ENCODE results near the gene ACER3.
A peak's percentile ranks its signal among the peaks of the same experiment; 100 is the strongest.
"Not testable (repeated sequence)": the region's sequence is repeated elsewhere in the genome, so short reads cannot be mapped to it uniquely, and the experiment has no call there.

ACER3 gene

GRCh38 chr11:76872959-76873827 is 12.5 kb downstream of the ACER3 start:
- no peak for DNase-seq (ENCODE audit: low read depth)

DNA sequence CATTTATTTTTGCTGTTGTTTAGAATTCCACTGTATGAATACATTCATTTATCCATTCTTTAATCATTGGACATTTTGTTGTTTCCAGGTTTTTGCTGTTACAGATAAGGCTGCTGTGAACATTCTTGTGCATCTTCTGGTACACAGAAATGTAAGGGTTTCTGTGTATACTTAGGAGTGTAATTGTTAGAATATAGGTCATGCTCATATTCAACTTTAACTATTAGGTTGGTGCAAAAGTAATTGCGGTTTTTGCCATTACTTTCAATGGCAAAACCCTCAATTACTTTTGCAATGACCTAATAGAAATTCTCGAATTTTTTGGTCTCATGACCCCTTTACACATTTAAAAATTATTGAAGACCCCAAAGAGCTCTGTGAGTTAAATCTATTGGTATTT is 17.3 kb downstream of the ACER3 start:
- DNase-seq (ENCODE audit: low read depth), result no peak

GRCh38 chr11:76880314-76880713 is 19.6 kb downstream of the ACER3 start:
- no peak for DNase-seq (ENCODE audit: low read depth)

- DNase-seq (ENCODE audit: low read depth), result no peak
Observed at GRCh38 chr11:76880956-76881355, 20.2 kb downstream of the ACER3 start.

- peak; percentile 82 for DNase-seq (ENCODE audit: low read depth)
Observed at GRCh38 chr11:76885390-76886097, 24.8 kb downstream of the ACER3 start.

DNA sequence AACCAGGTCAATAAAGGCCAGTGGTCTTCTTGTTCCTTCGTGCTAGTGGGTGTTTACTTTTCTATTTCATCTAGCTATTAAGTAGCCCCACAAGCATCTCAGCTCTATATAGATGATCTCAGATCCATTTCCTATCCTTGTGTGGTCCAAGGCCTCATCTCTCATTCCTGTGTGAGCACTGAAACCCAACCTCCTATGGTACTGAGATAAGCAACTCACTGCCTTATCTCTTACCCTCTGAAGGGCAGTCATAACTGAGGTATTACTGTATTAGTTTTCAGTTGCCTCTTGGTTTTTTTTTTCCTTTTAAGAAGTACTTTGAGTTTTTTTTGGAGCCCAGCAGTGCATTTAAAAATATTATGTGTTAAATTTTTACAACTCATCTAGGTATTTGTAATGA is 28.3 kb downstream of the ACER3 start:
- no peak for DNase-seq (ENCODE audit: low read depth)

DNA sequence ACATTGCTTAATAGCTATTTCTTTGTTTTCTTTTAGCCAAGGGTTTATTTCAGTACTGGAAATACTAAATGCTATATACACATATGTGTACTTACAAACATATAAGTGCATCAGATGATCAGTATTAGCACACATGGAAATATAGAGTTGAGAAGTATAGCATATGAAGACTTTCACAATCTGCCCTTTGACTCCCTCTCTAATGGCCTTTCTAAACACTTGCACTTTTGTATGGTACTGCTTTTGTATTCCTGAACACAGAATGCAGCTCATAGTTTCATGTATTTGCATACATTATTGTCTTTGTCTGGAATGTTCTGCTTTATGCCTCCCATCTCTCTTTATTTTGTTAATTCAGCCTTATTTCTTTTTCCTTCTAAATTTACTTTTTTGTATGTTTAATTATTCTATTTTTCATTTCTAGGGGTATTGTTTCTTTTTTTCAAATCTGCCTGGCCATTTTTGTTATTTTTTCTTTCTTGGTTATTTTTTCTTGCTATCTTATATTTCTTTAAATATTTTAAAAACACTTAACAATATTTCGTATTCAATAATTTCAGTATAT is 28.8 kb downstream of the ACER3 start:
- no peak for DNase-seq (ENCODE audit: low read depth)

GRCh38 chr11:76890329-76890728 is 29.6 kb downstream of the ACER3 start:
- no peak for DNase-seq (ENCODE audit: low read depth)

DNA sequence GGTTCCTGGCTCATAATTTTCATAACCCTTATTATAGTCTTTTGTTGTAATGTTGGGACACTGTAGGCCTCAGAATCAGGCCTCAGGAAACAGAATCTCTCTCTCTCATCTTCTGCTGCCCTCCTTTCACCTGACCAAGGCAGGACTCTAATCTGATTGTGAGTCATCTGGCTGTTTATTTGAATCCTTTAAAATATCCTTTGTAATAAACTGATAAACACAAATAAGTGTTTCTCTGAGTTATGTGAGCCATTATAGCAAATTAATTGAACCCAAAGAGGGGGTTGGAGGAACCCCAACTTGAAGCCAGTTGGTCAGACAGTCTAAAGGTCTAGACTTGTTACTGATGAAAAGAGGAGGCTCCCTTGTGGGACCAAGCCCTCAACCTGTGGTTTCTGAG is 30.6 kb downstream of the ACER3 start:
- peak; percentile 15 for DNase-seq (ENCODE audit: low read depth)

- DNase-seq (ENCODE audit: low read depth), result no peak
Observed at GRCh38 chr11:76891793-76892192, 31.1 kb downstream of the ACER3 start.

DNA sequence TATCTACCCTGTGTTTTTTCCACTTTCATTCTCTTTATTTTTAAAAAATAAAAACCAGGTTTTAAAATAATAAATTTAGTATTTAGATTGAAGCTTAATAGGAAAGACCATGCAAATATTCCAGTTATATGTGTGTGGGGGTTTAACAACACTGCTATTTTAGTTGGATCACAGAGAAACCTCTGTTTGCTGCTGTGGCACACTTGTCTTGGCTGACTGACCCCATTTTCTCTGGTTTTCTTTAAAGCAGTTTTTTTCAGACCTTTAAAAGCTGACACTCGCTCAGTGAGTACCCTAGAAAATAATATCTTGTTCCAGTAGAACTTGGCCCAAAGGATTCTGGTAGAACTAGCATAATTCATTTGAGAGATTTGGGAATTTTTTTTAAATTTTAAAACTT is 31.6 kb downstream of the ACER3 start:
- DNase-seq (ENCODE audit: low read depth), result no peak

GRCh38 chr11:76897233-76897632 is 36.5 kb downstream of the ACER3 start:
- no peak for DNase-seq (ENCODE audit: low read depth)

DNA sequence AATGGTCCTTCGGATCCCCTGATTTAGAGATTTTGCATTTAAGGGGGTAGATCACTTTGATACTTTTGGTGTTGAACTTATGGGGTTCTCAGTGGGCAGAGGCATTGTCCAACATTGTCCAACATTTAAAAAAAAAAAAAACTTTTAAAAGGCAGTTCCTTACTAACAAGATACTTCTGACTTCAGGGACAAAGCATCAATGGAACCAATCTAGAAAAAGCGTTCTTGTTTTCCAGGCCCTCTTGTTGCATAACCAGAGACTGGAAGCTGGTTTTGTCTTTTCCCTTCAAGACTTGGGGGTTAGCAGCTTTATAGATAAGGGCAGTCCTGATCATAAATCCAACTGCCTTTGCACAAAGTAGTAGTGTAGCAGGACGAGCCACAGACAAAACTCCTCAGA is 40.4 kb downstream of the ACER3 start:
- DNase-seq (ENCODE audit: low read depth), result no peak

DNA sequence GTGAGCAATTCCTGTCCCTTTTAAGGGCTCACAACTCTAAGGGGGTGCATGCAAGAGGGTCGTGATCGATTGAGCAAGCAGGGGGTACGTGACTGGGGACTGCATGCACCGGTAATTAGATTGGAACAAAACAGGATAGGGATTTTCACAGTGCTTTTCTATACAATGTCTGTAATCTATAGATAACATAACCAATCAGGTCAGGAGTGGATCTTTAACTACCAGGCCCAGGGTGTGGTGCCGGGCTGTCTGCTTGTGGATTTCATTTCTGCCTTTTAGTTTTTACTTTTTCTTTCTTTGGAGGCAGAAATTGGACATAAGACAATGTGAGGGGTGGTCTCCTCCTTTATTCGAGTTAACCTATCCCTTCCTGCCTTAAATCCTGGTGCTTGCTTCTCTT is 40.9 kb downstream of the ACER3 start:
- DNase-seq (ENCODE audit: low read depth), result not testable (repeated sequence)

GRCh38 chr11:76902121-76903014 is 41.6 kb downstream of the ACER3 start:
- no peak for DNase-seq (ENCODE audit: low read depth)

DNA sequence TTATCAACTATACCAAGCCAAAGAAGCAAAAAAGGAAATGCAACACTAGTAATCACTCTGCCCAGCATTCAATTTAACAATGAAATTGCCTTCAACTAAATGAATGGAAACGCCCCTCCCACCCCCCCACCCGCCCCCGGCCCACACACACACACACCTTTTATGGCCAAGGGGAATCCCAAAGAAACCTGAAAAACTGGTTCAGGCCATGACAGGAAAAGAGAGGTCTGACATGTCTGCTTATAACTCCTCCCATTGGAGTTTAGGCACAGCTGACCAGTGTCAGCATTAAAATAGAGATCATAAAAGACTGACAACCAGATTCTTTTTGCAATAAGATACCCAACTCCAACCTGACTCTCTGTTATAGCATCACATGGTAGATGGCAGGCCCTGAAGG is 42.6 kb downstream of the ACER3 start:
- no peak for DNase-seq (ENCODE audit: low read depth)

- no peak for DNase-seq (ENCODE audit: low read depth)
Observed at GRCh38 chr11:76910620-76911414, 50.1 kb downstream of the ACER3 start.

GRCh38 chr11:76911415-76911808 is 50.7 kb downstream of the ACER3 start:
- DNase-seq (ENCODE audit: low read depth), result no peak

DNA sequence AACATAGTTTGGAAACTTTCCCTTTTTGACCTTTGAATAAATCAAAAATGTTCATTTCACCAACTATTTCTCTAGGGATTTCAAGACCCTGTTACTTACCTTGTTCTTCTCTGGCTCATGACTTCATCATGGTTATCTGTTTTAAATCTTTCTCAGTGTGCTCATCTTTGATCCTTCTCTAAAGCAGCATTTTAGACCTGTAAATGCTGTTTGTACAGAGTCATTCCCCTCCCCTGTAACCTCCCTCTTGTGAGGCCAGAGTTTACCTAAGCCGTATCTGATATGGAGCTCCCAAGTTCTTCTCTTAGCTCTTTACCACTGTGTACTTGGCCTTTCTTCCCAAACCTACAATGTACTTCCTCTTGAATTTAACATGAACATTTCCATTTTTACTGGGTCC is 56.0 kb downstream of the ACER3 start:
- no peak for DNase-seq (ENCODE audit: low read depth)

DNA sequence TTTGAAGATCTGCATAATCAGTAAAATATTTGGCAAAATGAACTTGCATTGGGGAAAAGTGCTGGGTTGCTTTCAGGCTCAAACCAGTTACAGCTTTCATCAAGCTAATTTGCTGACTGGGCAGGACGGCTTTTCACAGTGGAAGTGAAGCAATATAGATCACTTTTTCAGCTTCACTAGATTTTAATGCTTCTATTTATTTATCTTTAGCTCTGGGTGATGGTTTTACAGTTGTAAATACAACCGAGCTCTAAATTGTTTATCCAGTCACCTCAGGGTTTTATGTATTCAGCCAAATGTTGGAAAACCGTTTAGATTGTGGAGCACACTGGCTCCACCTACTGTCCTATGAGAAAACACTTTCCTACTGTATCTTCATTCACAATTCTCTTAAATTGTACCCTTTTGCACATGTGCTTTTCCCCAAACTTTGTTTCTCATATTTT is 58.2 kb downstream of the ACER3 start:
- peak; percentile 73 for DNase-seq (ENCODE audit: low read depth)

DNA sequence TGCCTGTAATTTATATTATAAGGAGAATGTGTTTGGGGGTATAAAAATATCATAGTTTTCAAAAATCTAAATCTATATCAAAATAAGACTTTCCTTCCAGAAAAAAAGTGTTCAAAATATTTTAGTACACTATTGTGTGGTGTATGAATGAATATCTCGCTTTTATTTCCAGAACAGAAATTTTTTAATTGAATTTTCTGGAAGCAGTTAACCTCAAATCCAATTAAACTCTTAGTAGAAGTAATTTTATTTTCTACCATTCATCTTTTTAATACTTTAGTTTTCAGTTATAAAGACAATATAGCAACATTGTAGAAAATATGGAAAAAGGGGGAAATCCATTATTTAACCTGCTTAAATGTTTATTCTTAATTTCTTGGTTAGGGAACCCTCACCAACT is 58.7 kb downstream of the ACER3 start:
- no peak for DNase-seq (ENCODE audit: low read depth)
